HCT116 (cell line): ENCODE data around the gene ABCD1. TPM values are rescaled to one million over a fixed set of nuclear protein-coding genes. Genes with fewer than 3 reads are reported as not detected.
"Not testable (repeated sequence)": the region's sequence is repeated elsewhere in the genome, so short reads cannot be mapped to it uniquely, and the experiment has no call there.

ENCODE experiments used
- ATAC-seq: fragments of 200-7000 bp; cut with Tn5 transposase; 2 replicates; pipeline ENCODE4 v1.9.1; 2020; ENCODE audit warnings: mild to moderate bottlenecking, moderate library complexity
- BruUV-seq: library from RNA; stranded (reverse); fragments of 400-500 nt; replicated peaks from 2 replicates; lab custom pipeline; 2021; lab: Mats Ljungman, UMichigan
- CTCF ChIA-PET: fragments of 300-600 bp; sonication (Branson Sonifier 250); formaldehyde crosslinking; loops from one replicate; lab custom pipeline; 2021; ENCODE audit warnings: antibody characterized with exemption; lab: Charles Lee
- POLR2A ChIA-PET: fragments of 300-600, 350-600 bp; sonication (Branson Sonifier 250); formaldehyde crosslinking; loops from one replicate; lab custom pipeline; 2021; ENCODE audit warnings: antibody characterized with exemption; lab: Charles Lee
- RAD21 ChIA-PET, 2 experiments: fragments of 300-600 bp; sonication (Branson Sonifier 250); formaldehyde crosslinking; loops; one replicate each; lab custom pipeline; 2023; ENCODE audit warnings: low total read pairs in 2 of 2; ENCODE audit not compliant: uncharacterized antibody in 2 of 2, unreplicated experiment in 2 of 2, low non-redundant PET in 1 of 2; lab: Charles Lee
- DNase-seq: peaks from one replicate; pipeline ENCODE4 v3.0.0-alpha.2; 2010; ENCODE audit warnings: low read depth, low spot score
- H2AFZ ChIP-seq: fragments of 200-600 bp; shearing (Covaris generic), sonication (generic); 2 replicates; pipeline ENCODE4 v1.6.1; 2017; ENCODE audit warnings: low read depth, mixed run types, mixed read lengths, antibody characterized with exemption, low read length; ENCODE audit not compliant: poor library complexity, severe bottlenecking
- H3K27ac ChIP-seq: 2 replicates; pipeline ENCODE4 v1.5.1; 2012; ENCODE audit warnings: low read depth, low read length
- H3K27me3 ChIP-seq: fragments of 200-600 bp; sonication (generic); 2 replicates; pipeline ENCODE4 v1.6.1; 2016; ENCODE audit warnings: mixed run types, low read length, mixed read lengths; ENCODE audit not compliant: insufficient read depth
- H3K36me3 ChIP-seq, 2 experiments: fragments of 200-500 bp in 1 of 2; fragments of 200-600 bp in 1 of 2; sonication (Bioruptor generic) in 1 of 2; sonication (generic) in 1 of 2; 2 replicates each; pipeline versions ENCODE4 v1.5.1 to v1.6.1; 2014 to 2016; ENCODE audit warnings: low read length in 2 of 2, inconsistent platforms in 1 of 2, mixed read lengths in 1 of 2, mixed run types in 1 of 2; ENCODE audit not compliant: insufficient read depth in 2 of 2, control insufficient read depth in 1 of 2
- H3K4me1 ChIP-seq, 2 experiments: fragments of 200-600 bp in 1 of 2; sonication (generic) in 1 of 2; 2 replicates each; pipeline versions ENCODE4 v1.5.1 to v1.6.1; 2012 to 2017; ENCODE audit warnings: low read length in 2 of 2, inconsistent platforms in 1 of 2, mild to moderate bottlenecking in 1 of 2, mixed read lengths in 1 of 2, mixed run types in 1 of 2, moderate library complexity in 1 of 2; ENCODE audit not compliant: insufficient read depth in 2 of 2, control insufficient read depth in 1 of 2
- H3K4me2 ChIP-seq: fragments of 200-600 bp; sonication (generic); 2 replicates; pipeline ENCODE4 v1.6.1; 2017; ENCODE audit warnings: mixed run types, low read length, mixed read lengths
- H3K4me3 ChIP-seq, 2 experiments: fragments of 200-600 bp in 1 of 2; sonication (generic) in 1 of 2; replicated peaks in 1 of 2; 2 replicates each; pipeline ENCODE4 v1.5.1; 2011 to 2016; ENCODE audit warnings: low read length in 2 of 2, control low read depth in 1 of 2, low read depth in 1 of 2, mild to moderate bottlenecking in 1 of 2, mixed read lengths in 1 of 2, mixed run types in 1 of 2
- H3K79me2 ChIP-seq: fragments of 200-600 bp; sonication (generic); 2 replicates; pipeline ENCODE4 v1.6.1; 2017; ENCODE audit warnings: mild to moderate bottlenecking, mixed run types, low read length, moderate library complexity, mixed read lengths; ENCODE audit not compliant: insufficient read depth
- H3K9ac ChIP-seq: fragments of 200-600 bp; sonication (generic); 2 replicates; pipeline ENCODE4 v1.6.1; 2016; ENCODE audit warnings: low read length, mixed read lengths
- H3K9me2 ChIP-seq: fragments of 200-600 bp; sonication (generic), shearing (Covaris generic); 2 replicates; pipeline ENCODE4 v1.6.1; 2017; ENCODE audit warnings: mixed run types, mild to moderate bottlenecking, moderate library complexity; ENCODE audit not compliant: insufficient read depth
- H3K9me3 ChIP-seq, 2 experiments: fragments of 200-500 bp in 1 of 2; fragments of 200-600 bp in 1 of 2; sonication (Bioruptor generic) in 1 of 2; sonication (generic) in 1 of 2; 2 replicates each; pipeline ENCODE4 v1.6.1; 2014 to 2017; ENCODE audit warnings: low read length in 2 of 2, mixed read lengths in 2 of 2, inconsistent platforms in 1 of 2, low read depth in 1 of 2, mild to moderate bottlenecking in 1 of 2, mixed run types in 1 of 2, moderate library complexity in 1 of 2; ENCODE audit not compliant: control insufficient read depth in 1 of 2, insufficient read depth in 1 of 2
- H4K20me1 ChIP-seq: fragments of 200-600 bp; sonication (generic), shearing (Covaris generic); 2 replicates; pipeline ENCODE4 v1.6.1; 2017; ENCODE audit warnings: mixed run types, mild to moderate bottlenecking, moderate library complexity; ENCODE audit not compliant: insufficient read depth
- intact Hi-C: fragments of 100-400 bp; cut with micrococcal nuclease; formaldehyde crosslinking; loops from 2 replicates; pipeline ENCODE4 v1.10.0; 2022
- total RNA-seq: library from RNA; stranded (reverse); gene quantifications from one replicate; pipeline ENCODE4 v1.2.1, GENCODE V29; 2021; ENCODE audit not compliant: unreplicated experiment

The ABCD1 gene
- total RNA-seq, 1 experiment from 2014 or later = 7.1 TPM

DNA sequence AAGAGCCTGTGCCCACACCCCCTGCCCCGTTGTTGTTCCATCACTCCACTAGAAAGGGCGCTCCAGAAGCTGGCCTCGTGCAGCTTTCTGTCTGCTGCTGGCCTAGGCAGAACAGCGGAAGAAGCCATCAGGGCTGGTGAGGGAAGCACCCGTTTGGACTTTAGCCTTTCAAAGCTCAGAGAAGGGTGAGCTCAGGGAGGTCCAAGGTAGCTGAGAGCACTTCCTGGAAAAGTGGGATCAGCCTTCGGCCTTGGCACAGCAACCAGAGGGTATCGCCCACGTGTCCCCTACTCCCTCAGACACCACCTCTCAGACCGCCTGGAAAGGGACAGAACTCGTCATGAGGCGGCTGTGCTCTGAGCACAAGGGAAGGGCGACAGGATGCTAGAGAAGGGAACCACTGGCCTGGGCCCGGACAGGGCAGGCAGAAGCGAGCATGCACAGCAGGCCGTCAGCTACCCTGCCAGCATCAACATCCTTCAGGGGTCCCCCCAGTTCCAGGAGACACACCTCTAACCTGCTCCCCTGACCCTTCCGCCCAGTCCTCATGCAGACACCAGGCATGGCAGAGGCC is 25.4 kb upstream of the ABCD1 start:
- BruUV-seq, intact Hi-C loops, H3K4me3 ChIP-seq, DNase-seq, H3K9ac ChIP-seq, RAD21 ChIA-PET, H3K36me3 ChIP-seq, H3K4me1 ChIP-seq, H3K9me3 ChIP-seq, POLR2A ChIA-PET, H3K27me3 ChIP-seq, H3K9me2 ChIP-seq, H4K20me1 ChIP-seq, H3K79me2 ChIP-seq, ATAC-seq, CTCF ChIA-PET, H3K4me2 ChIP-seq, H2AFZ ChIP-seq, H3K27ac ChIP-seq: not testable (repeated sequence)

- H3K36me3 ChIP-seq, H3K9ac ChIP-seq, H3K27ac ChIP-seq, H3K9me3 ChIP-seq, H3K27me3 ChIP-seq, BruUV-seq, POLR2A ChIA-PET, CTCF ChIA-PET, H3K9me2 ChIP-seq, ATAC-seq, H3K4me3 ChIP-seq, H2AFZ ChIP-seq, DNase-seq, H4K20me1 ChIP-seq, H3K4me2 ChIP-seq, H3K4me1 ChIP-seq, H3K79me2 ChIP-seq, intact Hi-C loops: not testable (repeated sequence)
- RAD21 ChIA-PET = interaction anchor here in 1 of 2 experiments (0.6 kb wide), 1 partner anchor 313 kb away, joined by 3 read pairs; no protein-coding TSS in a partner anchor
These were observed 24.8 kb upstream of the ABCD1 start for GRCh38 chrX:153699784-153700371.
